ENCODE data around the gene XYLT1.

The XYLT1 gene

GRCh38 chr16:17454162-17454730, 16.5 kb downstream of the XYLT1 start:
- no peak for DNase-seq

GRCh38 chr16:17453364-17454038, 17.3 kb downstream of the XYLT1 start:
- no peak for DNase-seq

DNA sequence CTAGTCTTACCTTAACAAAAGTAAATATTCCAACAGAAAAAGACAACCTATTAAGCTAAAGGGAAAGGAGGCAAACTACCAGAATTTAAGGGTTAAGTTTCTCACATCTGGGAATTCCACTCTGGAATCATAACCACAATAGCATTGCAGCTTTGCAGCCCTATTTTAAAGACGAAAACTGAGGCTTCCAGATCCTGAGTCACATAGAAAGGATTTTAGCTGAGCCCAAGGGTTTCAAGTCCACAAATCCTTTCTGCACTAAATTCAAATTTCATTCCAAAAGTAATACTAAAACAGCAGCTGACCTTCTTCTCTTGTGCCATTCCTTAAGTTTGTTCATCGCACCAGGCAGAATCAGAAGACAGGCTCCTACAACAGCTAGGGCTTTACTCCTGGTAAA, 17.8 kb downstream of the XYLT1 start:
- DNase-seq = peak; percentile 76

- DNase-seq = no peak
Measured at GRCh38 chr16:17451843-17452242, 18.9 kb downstream of the XYLT1 start.

- DNase-seq = no peak
Measured at GRCh38 chr16:17450291-17450690, 20.5 kb downstream of the XYLT1 start.

DNA sequence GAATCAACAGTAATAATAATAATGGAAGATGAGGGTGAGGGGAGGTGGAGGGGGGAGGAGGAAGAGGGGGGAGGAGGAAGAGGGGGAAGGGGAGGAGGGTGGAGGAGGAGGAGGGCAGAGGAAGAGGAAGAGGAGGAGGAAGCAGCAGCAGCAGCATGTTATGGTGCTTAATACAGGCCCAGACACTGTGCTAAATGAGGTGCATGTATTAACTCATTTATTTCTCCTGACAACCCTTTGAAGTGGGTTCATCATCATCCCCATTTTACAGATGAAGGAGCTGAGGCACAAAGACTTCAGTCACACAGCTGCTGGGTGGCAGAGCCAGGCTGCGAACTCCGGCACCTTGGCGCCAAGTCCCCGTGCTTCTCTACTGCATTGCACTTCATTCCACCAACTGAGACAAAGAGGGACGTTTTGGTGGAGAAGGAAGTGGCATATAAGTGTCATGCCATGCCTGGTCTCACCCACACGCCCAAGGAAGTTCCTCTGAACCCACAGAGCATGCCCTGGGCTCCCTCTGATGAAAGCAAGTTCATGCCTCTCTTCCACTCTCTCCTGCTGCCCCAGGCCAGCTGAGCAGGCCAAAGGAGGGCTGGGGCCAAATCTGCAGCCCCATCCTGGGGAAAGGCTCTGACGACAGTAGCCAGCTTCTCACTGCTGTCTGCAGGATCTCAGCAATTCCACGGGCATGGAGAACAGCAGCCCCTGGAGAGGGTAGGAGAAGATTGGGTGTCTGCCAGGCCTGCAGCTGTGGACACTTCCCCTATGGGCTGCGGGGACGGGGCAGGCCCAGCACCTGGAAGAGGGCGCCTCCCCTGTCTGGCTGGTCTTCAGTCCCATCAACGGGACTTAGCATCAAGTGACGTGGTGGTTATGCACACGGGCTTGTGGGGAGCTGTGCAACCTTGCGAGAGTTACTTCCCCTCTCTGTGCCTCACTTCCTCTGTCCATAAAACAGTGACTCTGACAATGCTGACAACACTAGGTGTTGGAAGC, 21.8 kb downstream of the XYLT1 start:
- DNase-seq = peak; percentile 18

DNA sequence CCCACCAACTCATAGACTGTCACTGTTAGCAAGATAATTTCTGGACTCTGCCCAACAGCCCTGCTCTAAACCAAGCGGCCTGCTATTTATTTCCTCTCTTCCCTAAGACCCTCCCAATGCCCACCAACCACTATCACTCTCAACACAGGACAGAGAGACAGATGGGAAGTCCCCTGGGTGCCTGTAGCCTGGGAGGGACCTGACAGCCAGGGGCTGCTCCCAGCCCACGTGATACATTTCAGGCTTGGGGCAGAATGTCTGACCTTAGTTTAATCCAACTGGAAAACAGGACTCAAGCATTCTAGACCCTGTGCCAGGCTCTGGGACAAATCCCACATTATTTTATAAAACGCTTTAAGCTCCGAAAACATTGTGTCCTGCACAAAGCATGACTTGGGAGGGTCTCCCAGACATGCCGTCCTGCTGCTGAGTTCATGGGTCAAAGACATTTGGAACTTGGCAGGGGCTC, 23.6 kb downstream of the XYLT1 start:
- DNase-seq = no peak

DNA sequence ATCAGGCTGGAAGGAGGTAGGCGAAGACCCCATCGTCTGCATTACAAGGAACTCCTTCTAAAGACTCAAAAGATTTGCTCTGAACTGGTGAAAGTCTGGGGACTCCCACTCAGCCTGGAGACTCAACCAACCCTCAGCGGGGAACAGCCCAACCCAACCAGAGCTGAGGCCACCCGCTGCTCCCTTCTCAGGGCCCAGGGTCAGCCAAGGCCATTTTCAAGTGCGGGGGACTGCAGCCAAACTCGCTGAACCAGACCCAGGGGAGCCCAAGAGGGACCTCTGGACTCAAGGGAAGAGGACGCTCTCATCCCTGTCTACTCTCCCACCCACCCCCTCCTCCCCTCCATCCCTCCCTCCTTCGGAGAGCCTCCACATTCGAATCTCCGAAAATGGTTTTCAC, 24.1 kb downstream of the XYLT1 start:
- DNase-seq = no peak

DNA sequence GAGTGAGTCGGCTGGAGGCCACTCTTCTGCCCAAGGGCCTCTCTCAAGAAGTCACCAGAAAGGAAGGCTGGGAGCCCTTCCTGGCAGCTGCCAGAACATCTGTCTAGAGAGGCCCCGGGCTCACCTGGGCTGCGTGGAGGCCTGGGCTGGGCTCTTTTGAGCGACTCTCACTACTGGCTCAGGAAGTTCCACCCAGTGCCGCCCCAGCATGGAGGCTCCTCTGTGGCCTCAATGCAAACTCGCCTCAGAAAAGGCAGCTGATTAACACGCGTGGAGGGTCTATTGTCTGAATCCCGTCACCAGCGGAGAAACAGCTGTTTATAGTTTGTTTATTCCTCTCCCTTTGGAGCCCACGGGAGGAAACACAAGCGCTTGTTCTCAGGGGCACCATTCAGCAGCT, 25.3 kb downstream of the XYLT1 start:
- no peak for DNase-seq

DNA sequence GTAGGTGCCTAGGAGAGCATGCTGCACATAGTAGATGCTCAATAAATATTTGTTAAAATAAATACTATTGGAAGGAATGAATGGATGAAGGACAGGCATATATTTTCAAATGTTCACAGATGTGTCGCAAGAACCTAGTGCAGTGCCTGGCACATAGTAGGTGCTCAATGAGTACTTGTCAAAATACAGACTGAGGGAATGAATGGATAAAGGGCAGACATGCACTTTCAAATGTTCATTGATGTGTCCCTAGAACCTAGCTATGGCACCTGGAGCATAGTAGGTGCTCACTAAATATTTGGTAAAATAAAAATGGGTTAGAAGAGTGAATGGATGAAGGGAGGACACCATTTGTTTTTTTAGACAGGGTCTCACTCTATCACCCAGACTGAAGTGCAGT, 26.1 kb downstream of the XYLT1 start:
- no peak for DNase-seq

- DNase-seq = no peak
Measured at GRCh38 chr16:17440131-17440530, 30.6 kb downstream of the XYLT1 start.

- no peak for DNase-seq
Measured at GRCh38 chr16:17439580-17439979, 31.2 kb downstream of the XYLT1 start.

DNA sequence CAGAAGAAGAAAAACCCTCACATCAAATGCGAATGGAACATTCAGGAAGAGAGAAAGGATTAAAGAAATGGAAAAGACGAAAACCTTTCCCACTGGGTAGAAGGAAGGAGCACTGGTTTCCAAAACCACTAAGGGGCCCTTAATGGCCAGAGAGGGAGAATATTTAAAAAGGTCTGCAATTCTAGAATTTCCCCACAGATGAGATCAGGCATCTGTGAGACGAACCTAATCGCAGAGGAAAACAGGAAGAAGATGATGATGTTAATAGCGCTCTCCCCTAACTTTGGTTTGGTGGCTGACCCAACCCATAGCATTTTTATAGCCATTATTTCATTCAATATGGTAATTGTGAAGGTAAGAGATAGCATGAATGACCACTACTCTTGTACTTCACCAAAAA, 32.8 kb downstream of the XYLT1 start:
- no peak for DNase-seq

DNA sequence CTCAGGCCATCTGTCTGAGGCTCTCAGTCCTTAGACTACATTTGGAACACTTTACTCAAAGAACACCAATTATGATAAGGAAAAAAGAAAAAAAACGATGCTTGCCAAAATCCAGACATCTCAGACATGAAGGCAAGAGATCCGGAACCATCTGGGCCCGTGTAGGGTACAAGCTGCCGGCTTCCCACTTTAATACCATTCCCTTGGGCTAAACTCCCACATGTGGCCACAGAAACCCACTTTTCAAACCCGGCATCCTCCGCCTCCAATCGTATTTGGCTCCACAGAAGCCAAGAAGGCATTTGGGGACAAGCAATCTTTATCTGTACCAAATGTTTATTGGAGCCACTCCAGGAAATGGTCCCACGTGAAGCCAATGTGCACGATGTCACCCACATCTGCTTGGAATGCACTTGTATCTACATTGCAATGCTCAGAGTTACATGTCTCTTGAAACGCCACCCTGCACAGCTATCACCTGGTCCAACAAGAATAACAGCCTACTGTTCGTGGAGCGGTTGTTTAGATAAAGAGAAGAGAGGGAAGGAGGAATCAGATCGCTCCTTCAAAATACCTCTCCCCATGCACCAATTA, 33.5 kb downstream of the XYLT1 start:
- DNase-seq = peak; percentile 16

- DNase-seq = no peak
Measured at GRCh38 chr16:17435318-17435717, 35.4 kb downstream of the XYLT1 start.

DNA sequence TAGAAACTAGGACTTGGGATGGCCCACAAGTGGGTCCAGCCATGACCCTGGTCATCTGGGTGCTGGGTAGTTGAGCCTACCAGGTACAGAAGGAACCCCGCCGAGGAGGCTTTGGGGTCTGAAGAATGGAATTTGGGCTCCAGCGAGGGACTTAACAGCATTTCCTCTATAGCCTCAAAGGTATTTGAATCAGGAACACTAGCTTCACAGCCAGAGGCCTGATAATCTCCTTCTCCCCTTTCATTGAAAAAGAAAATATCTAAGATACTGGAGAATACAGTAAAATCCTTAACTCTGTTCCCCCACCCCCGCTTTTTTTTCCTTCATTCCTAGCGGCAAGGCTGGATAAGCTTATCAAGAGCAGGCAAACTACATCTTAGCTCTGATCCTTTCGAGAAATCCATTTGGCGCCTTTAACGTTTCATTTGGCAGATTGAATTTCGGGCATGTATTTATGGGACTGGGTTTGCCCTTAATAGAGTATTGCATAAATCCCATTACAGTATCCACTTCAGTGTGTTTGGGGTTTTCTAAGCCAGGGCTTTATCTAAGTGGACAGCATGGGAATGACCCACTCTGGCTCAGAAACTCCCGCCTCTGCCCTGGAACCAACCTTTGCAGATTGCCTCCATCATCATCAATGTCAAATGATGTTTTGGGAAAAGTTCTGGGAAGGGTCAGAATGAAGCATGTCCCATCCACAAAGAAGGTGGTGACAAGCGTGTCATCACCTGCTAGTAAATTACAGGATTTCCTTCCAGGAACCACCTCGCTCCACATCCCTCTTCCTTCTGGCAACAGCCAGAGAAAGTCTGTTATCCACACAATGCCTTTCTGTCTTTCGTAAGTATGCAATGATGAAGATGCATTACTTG, 36.9 kb downstream of the XYLT1 start:
- peak; percentile 50 for DNase-seq

DNA sequence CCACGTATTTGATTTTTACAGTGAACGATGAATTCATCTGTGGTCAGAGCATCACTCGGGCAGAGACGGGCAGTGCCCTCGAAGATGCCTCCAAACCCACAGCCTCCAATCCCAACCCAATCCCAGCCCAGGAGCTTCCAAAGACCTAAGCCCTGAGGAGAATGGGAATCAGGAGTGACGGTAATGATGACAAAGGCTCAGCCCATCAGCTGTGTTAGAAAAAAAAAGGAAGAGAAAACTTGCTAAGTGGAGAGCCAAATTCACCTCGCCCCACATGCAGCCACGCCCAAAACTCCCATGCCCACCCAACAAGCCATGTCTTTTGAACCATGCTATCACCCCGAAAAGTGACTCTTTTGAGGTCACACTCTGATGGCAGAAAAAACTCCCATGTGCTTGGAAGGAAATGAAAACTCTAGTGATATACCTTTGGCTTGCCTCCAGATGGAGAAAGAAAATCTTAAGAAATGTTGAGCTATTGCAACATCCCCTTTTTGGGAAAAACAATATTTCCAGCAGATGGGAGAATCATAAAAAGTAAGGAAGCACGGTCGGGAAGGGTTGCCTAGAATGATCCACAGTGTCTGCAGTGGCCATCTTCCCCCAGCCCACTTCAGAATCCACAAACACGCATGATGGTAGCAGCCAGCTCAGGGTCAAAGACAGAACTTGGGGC, 37.7 kb downstream of the XYLT1 start:
- peak; percentile 71 for DNase-seq

- no peak for DNase-seq
Measured at GRCh38 chr16:17431968-17432625, 38.7 kb downstream of the XYLT1 start.

DNA sequence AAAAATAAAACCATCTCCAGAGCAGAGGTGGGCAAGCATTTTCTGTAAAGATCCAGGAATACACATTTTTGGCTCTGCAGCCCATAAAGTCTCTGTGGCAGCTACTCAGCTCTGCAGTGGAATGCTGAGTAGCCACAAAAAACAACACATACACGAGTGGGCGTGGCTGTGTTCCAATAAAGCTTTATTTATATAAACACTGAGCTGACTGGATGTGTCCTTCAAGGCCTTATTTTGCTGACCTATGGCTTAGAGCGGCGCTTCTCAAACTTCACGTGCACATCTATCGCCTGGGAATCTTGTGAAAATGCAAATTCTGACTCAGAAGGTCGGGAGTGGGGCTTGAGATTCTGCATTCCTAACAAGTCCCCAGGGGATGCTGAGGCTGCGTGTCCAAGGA, 39.7 kb downstream of the XYLT1 start:
- peak; percentile 60 for DNase-seq

DNA sequence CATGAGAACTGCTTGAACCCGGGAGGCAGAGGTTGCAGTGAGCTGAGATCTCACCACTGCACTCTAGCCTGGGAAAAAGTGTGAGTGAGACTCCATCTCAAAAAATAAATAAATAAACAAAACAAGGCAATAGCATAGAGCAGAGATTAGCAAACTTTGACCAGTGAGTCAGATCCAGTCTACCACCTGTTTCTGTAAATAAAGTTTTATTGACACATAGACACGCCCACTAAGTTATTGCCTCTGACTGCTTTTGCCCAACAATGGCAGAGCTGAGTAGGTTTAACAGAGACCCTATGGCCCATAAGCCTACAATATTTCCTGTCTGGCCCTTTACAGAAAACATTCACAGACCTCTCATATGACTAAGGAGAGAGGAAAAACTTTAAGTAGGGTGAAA, 44.3 kb downstream of the XYLT1 start:
- no peak for DNase-seq

- no peak for DNase-seq
Measured at GRCh38 chr16:17424771-17425170, 46.0 kb downstream of the XYLT1 start.

All from fibroblast of upper back skin (primary cell).